Uterine smooth muscle cell (primary cell): Measurements from ENCODE around the gene CEP170. TPM values are rescaled to one million over a fixed set of nuclear protein-coding genes. Genes with fewer than 3 reads are reported as not detected.

ENCODE experiments used
- total RNA-seq: library from RNA; depleted of rRNA; stranded (reverse); fragments of >200 nt; gene quantifications from 2 replicates; pipeline ENCODE4 v1.2.3, GENCODE V29; 2014

The CEP170 gene
- 150 and 251 TPM in 2 replicates for total RNA-seq

DNA sequence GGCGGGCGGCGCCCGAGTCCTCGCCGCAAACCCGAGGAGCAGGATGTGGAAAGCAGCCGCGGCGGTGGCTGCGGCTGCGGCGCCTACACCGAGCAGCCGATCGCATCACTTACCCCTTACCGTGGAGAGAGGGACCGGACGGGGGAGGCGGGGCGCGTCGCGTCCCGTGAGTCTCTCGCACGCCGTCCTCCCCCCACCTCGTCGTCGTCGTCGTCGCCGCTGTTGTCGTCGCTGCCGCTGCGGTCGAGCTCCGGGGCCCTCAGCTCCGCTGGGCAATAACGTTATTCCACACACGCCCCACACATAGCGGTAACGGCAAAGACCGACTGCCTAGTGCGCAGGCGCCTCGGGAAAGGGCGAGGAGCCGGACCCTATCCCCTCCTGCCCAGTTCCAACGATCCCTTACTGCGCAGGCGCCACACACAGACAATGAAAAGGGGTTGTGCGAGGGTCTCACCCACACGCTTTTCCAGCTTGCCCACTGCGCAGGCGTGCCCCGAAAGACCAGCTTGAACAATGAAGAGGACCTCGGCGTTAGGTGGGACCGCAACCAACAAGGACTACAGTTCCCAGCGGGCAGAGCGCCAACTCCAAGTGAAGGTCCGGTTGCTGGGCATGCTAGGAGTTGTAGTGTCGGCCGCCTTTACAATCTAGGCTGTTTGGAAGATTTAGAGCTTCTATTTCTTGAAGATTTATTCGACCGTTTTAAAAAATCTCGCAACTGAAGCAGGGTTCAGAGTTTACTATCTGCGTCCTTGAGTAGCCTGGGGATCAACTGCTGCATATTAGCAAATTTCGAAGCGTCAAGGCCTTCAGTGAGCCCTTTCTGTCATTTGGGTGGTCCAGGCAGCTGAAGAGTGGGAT, at the start of gene CEP170:
Gene CEP170, minus strand, starts transcription at position 355 of the 864 bp plus-strand sequence. CDS start 30,001 bp downstream, outside the sequence.

DNA sequence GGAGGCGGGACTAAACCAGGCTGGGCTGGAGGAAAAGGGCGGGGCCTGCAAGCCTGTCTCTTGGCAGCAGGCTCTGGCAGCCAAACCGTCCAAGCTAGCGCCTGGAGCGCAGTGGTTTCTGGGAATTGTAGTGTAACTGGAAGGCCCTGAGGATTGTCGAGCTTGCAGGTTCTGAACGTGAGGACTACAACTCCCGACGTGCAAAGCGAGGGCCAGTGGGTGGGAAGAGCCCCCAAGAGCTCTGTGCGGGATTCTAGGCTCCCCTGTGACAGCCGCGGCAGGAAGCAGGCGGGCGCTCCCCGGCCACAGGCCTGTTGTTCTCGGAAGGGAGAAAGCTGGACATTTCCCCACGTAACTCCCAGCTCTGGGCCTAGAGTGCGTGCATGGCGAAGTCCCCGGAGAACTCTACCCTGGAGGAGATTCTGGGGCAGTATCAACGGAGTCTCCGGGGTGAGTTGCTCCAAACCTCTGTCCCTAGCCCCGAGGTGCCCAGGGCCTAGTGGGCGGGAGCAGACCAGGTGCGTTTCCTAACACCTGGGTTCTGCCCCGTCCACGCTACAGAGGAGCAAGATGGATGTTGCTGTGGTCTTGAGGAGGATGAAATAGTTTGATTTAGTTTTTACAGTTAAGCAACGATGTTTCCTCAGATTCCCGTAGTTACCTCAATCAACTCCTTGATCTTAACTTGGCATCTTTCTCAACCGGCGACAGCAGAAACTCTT, 871 bp upstream of the CEP170 start, which contains the start of gene SDCCAG8:
Gene SDCCAG8, plus strand, starts transcription at position 251 of the 722 bp plus-strand sequence. Its CDS starts 133 bp downstream, at position 384.

Other genes starting within 250 kb of the CEP170 start
- gene SDCCAG8, start 760 bp upstream of the CEP170 start, total RNA-seq: 64.5 and 74.0 TPM in 2 replicates